Kasumi-1 (cell line): ENCODE data around the gene CALY.
"Not testable (repeated sequence)": the region's sequence is repeated elsewhere in the genome, so short reads cannot be mapped to it uniquely, and the experiment has no call there.

ENCODE experiments used
- DNase-seq, 2 experiments: peaks; one replicate each; lab custom pipeline; 2025; lab: John Stamatoyannopoulos, UW

The CALY gene, protein sequence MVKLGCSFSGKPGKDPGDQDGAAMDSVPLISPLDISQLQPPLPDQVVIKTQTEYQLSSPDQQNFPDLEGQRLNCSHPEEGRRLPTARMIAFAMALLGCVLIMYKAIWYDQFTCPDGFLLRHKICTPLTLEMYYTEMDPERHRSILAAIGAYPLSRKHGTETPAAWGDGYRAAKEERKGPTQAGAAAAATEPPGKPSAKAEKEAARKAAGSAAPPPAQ

DNA sequence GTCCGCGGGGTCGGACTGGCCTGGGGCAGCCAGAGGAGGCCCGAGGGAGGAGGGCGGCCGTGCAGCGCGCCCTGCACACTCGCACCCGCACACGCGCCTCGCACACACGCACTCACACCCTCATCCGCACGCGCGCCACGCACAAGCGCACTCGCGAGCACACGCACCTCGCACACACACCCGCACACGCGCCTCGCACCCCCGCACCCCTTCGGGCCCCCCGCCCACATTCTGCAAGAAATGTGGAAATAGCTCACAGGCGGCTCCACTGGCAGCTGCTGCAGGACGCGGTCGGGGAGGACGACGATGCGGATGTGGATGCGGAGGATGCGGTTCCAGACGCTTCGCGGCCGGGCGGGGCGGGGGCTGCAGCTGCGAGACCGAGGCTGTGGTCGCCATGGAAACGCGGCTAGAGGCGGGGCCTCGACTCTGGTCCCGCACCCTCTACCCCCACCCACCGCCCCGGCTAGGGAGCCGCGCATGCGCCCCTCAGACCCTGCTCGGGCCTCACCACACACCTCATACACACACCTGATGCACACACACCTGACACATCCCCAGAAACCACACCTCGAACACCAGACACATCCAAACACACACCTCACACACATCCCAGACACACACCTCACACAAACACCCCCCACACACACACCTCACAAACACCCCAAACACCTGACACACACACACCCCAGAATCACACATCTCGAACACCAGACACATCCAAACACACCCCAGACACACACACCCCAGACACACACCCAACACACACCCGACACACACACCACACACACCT lies at the start of gene CALY:
CALY (minus strand) TSS at position 320 of the 793 bp plus-strand sequence. CDS start 7,907 bp downstream, outside the sequence.
- DNase-seq: no peak

DNA sequence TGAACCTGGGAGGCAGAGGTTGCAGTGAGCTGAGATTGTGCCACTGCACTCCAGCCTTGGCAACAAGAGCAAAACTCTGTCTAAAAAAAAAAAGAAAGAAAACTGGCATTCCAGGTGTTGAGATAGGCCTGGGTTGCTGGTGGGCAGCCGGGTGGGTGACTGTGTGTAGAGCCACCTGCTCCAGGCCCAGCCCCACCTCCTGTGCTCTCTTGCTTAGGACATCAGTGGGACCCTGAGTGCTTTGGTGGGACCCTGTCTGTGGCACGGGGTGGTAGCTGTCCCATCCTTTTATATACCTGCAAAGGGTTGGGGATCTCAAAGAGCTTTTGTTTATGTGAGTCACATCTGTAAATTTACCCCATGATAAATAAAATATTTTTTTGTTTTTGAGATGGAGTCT lies 48.5 kb upstream of the CALY start:
- no peak for DNase-seq

DNA sequence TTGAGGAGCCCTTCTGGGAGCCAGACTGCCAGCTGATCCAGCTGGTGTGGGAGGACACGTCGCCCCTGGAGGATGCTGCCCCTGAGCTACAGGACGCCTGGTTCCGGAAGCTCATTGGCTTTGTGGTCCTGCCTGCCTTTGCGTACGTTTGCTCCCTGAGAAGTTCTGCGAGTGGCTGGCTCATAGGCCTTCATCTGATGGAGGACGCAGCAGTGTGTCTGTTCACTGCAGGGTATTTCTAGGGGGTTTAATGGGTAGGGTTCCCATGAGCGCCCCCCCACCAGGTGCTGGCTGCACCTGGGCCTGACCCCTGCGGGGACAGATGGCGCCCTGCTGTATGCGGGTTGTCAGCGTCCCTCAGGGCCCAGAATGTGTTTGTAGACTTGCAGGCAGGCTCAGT lies 47.4 kb upstream of the CALY start:
- no peak for DNase-seq

DNA sequence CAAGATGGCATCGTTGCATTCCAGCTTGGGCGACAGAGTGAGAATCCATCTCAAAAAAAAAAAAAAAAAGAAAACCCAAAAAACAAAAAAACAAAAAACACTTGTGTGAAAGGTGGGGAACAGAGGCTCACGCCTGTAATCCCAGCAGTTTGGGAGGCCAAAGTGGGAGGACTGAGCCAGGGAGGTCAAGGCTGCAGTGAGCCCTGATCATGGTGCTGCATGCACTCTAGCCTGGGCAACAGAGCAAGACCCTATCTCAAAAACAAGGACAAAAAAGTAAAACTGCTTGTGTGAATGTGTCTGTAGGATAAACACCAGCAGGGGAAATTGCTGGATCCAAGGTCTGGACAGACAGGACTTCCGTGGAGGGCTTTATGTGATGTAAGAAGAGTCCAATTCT lies 46.9 kb upstream of the CALY start:
- DNase-seq: no peak

DNA sequence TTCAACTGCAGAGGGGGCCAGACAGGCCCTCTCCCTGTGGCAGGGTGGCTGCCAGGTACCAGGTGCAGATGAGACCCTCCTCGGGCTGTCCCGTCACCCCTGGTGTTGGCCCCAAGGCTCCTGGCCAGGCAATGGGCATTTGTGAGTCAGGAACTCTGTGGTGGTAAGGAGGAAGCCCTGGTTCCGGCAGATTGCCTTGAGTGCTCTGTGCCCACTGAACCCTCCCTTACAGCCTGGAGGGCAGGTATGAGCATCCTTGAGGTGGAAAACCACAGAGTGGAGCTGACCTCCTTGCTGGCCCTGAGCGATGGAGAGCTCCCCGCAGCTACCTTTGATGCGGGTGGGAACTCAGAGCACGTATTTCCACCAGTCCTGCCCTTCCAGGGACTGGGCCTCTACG lies 44.3 kb upstream of the CALY start:
- no peak for DNase-seq

DNA sequence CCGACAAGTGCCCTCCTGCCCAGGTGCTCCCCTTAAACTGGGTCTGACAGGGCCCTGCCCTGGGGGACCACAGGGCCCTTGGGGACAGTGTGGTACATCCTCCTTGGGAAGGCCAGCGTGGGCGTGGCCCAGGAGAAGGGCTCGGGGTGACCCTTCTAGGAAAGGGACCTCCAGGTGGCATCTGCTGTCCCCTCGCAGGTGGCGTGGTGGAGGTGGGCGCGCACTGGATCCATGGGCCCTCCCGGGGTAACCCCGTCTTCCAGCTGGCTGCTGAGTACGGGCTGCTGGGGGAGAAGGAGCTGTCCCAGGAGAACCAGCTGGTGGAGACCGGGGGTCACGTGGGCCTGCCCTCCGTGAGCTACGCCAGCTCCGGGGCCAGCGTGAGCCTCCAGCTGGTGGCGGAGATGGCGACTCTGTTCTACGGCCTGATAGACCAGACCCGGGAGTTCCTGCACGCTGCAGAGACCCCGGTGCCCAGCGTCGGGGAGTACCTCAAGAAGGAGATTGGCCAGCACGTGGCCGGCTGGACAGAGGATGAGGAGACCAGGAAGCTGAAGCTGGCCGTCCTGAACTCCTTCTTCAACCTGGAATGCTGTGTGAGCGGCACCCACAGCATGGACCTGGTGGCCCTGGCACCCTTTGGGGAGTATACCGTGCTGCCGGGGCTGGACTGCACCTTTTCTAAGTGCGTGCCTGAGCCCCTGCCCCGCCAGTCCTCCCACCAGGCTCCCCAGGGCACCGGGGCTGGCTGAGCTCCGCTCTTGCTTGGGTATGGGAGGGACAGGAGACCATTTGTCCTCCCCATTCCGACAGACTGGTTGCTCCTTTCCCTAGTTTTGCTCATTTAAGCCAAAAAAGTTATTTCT lies 43.3 kb upstream of the CALY start:
- DNase-seq: no peak

DNA sequence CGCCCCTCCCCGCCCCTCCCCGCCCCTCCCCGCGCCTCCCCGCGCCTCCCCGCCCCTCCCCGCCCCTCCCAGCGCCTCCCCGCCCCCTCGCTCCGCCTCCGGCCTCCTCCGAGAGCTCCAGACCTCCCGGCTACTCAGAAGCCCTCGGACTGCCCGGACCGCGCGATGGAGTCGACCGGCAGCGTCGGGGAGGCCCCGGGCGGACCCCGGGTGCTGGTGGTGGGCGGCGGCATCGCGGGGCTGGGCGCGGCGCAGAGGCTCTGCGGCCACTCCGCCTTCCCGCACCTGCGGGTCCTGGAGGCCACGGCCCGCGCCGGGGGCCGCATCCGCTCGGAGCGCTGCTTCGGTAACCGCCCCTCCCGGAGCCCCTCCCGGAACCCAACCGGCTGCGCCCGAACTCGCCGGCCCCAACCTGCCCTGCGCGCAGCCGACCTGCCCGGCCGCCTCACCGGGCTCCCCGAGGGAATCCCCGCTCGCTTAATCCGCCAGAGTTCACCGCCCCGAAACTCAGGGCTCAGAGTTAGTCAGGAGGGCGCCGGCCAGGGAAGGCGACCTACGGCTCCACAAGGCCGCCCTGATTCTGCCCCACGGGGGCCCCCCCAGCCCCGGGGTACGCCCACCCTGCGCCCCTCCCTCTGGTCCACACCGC lies 42.6 kb upstream of the CALY start, which contains the start of gene PAOX:
PAOX (plus strand) TSS at position 111 of the 649 bp plus-strand sequence; CDS start at position 166, 55 bp downstream.
- no peak for DNase-seq

DNA sequence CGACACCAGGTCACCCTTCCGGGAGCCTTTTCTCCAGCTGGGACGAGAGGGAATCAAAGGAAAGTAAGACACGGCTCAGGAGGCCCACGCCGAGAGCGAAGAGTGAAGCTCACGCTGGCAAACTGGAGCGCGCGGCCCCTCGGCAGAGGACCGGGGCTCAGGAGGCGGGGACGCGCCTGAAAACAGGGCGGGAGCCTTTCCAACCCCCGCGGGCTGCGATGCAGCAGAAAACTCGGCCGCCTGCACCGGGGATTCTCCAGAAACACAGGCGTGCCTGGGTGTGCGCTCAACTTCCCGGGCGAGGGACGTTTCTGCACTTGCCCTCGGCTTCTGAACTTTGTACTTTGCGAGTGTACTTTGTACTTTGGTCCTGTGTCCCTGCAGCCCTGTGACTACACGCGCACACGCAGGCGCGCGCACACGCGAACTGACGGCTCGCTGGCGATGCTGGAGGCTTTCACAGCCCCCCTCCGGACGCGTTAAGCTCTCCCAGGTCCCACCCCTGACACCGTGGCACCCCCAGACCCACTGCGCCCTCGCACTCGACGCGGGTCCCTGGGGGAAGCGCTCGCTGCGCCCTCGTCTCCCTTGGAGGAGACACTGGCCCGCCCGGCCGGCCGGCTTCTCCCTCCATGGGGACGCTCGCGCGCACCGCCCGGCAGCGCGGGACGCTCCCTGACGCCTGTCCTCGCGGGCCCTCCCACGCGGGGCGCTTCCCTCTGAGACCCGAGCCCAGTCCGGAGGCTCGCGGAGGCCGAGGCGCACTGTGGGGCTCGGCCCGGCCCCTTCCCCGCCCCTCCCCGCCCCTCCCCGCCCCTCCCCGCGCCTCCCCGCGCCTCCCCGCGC lies 41.8 kb upstream of the CALY start:
- DNase-seq: peak; percentile 51 to 75

DNA sequence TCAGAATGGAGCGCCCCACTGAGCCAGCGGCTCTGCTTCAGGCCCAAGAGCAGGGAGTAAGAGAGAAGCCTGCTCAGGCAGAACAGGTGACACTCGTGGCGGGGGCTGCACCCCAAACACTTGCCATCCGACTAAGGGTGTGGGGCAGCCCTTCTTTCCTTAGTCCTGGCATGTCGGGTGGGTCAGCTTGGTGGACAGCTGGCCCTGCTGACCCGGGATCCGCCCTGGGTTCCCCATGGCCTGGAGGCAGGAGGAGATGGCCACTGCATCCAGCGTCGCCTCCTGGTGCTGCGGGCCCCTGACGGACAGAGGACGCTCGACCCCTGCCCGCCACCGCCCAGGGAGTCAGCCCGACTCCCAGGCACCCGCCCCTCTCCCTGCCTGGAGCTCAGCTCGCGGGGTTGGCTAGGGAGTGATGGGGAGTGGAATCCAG lies 41.1 kb upstream of the CALY start:
- DNase-seq: no peak

DNA sequence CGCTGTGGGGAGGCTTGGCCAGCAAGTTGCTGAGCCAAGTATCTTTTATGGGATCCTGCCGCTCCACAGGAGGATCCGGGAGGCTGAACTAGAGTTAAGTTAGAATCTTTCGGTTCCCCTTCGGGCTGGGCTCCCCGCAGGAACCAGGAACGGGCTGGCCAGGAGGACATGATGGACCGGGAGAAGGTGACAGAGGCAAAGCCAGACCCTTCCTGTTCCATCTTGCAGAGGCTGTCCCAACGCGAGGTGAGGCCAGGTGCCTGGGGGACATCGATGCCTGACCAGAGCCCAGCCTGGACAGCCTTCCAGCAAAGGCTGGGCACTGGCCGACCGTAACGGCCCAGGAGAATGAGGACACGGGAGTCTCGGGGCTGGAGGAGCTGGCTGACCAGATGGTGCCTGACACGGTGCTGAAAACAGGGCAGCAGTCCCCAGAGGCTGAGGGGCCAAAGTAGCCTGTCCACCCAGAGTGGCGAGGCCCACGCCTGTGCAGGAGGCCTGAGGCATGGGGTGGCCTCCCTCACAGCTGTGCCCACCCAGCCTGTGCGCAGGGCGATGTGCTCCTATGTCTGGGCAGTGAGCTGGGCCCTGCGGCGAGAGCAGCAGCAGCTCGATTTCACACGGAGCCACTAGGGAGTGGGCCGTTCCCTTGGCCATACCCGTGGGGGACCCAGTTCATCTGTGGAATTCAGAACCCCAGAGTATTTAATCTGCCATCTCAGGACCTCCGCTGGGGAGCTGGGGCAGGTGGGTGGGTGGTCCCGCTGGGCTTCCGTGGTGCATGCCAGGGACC lies 40.5 kb upstream of the CALY start:
- no peak for DNase-seq

DNA sequence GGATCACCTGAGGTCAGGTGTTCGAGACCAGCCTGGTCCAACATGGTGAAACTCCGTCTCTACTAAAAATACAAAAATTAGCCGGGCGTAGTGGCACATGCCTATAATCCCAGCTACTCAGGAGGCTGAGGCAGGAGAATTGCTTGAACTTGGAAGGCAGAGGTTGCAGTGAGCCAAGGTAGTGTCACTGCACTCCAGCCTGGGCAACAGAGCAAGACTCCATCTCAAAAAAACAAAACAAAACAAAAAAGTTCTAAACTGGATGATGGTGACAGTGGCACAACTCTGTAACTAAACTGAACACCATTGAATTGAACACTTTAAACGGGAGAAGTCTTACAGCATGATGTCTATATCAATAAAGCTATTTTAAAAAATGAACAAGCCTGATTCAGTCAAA lies 39.5 kb upstream of the CALY start:
- not testable (repeated sequence) for DNase-seq

DNA sequence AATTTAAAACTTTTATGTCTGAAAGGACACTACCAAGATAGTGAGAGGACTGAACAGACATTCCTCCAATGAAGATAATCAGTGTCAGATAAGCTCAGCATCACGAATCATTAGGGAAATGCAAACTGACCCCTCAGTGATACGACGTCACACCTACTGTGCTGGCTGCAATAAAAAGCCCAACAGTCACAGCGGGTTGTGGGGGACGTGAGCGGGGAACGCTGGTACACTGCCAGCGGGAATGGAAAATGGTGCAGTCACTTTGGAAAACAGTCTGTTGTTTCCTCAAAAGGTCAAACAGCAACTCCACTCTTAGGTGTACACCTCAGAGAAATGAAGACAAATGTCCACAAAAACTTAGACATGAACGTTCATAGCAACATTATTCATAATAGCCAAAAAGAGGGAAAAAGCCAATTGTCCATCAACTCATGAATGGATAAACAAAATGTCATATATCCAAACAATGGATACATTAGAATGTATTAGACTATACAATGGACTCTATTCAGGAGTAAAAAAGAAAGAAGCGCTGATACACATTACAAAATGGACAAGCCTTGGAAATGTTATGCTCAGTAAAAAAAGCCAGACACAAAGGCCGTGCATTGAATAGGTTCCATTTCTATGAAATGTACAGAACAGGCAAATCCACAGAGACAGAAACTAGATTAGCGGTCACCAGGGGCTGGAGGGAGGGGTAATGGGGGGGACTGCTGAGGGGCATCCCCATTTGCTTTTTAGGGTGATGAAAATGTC lies 38.8 kb upstream of the CALY start:
- DNase-seq: no peak

DNA sequence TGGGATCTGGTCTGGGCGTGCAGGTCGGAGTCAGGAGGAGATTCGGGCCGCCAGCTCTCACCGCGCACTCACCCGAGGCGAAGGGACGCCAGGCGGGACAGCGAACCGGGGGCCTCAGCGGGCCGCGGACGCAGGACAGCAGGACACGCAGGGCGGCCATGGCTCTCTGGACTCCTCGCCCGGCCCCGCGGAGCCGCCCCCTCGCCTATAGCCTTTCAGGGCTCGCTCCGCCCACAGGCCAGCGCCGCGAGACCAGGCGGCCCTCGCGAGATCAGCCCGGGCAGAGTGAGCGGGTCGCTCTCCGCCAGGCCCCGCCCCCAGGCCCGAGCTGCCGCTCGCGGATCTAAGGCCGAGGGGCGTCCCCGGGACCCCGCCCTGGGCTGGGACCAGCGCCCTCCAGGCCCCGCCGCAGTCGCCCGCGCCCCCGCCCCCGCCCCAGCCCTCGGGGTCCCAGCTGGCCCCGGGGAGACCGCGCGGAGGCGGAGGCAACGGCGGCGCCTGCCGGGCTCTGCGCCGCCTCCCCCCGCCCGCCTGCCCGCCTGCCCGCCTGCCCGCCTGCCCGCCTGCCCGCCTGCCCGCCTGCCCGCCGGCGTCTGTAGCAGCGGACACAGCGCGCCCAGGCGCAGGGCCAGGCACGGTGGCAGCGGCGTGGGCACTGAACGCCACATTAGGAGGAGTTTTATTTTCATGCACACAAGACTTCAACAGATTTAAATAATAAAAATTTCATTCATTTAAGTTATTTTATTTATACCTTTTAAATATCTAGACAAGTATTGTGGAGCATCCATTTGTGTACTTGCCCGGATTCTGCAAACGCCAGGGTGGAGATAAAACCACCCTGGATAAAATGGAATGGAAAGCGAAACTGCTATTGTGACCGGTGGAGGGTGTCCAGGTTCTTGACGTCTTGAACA lies 36.7 kb upstream of the CALY start, which contains the start of gene ECHS1:
ECHS1 (minus strand) TSS at position 181 of the 917 bp plus-strand sequence; CDS start at position 160, 21 bp downstream.
- DNase-seq: peak; percentile 89 to 91

DNA sequence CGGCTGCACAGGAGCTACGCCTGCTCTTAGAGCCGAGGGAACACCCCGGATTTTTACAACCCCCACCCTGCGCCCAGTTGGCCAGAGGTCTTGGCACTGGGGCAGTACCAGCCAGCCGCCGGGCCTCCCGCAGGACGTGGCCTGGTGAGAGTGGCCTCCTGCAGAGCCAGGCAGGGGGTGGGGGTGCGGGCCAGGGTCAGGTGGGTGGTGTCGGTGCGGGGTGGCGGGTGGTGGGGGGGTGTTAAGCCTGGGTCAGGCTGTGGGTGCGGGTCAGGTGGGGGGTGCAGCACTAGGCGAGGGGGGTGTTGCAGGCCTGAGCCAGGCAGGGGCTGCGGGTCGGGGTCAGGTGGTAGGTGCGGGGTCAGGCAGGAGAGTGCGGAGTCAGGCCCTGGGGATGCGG lies 35.8 kb upstream of the CALY start:
- DNase-seq: no peak

DNA sequence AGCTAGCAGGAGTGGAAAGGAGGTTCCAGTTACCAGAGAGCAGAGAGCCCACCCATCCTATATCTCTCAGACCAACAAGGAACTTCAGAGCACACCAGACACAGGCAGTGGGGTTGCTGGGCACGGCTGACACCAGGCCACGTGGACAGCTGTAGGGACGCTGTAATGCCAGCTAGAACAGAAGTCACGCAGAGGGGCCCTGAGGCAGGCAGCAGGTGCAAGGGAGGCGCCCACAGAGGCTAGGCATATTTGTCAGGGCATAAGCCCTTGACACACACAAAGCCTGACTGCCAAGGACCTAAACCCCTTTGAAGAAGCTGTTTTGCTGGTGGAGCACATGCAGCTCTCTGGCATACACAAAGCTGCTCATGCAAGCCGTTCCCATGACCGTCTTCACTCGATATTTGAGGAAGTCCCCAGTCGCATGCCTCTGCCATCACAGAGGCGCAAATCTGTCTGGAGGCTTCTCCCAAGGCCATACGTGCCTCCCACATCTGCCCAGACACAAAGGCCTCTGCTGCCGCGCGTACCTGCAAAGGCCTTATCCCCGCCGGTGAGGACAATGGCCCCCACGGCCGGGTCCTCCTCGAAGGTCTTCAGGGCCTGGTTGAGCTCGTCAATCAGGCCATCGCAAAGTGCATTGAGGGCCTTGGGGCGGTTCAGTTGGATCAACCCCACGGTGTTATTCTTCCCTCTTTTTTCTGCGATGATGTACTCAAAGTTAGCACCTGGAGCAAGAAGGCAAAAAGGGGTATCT lies 33.5 kb upstream of the CALY start:
- DNase-seq: no peak

DNA sequence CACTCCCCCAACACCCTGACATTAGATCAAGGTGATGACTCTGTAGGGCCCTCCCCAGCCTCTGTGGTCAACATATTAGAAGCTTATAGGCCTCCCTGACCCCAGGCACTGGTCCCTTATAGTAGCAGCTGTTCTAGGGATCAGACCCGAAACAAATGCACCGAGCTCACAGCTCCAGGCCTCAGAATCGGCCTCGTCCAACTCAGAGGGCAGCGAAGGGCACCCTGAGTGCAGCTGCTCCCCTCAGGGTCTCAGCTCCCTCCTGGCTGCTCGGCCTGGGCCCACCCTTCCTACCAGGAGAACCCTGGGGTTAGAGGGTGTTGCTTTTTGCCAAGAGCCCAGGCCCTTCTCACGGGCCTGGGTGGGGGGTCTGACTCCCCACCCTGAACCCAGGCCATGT lies 31.5 kb upstream of the CALY start:
- no peak for DNase-seq

DNA sequence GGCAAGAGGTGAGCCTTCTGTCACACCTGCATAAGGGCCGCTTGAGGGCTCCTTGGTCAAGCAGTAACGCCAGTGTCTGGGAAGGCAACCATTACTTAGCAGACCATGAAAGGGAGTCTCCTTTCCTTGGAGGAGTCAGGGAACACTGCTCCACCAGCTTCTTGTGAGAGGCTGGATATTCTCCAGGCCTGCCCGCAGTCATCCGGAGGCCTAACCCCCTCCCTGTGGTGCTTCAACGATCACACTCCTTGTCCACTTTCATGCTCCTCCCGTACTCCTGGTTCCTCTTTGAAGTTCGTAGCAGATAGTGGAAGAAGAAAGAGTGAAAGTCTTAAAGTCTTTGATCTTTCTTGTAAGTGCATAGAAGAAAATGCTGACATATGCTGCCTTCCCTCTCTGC lies 30.8 kb upstream of the CALY start:
- not testable (repeated sequence) for DNase-seq
